H1 (cell line): ENCODE data around the gene NUDT19. TPM values are rescaled to one million over a fixed set of nuclear protein-coding genes. Genes with fewer than 3 reads are reported as not detected.

ENCODE experiments used
- ASH2L ChIP-seq: fragments of 200-600, 300-600 bp; sonication (generic); IDR thresholded peaks from one replicate; pipeline ENCODE4 v1.7.1; 2017; ENCODE audit warnings: low read length
- ATF2 ChIP-seq: IDR thresholded peaks from 2 replicates; pipeline ENCODE4 v1.6.1; 2012; ENCODE audit warnings: low read length, inconsistent platforms
- CBX5 ChIP-seq: fragments of 300-800, 300-1000 bp; sonication (generic); IDR thresholded peaks from 2 replicates; pipeline ENCODE4 v1.7.1; 2016; ENCODE audit warnings: antibody characterized with exemption, low read length, low read depth
- CEBPB ChIP-seq: IDR thresholded peaks from 2 replicates; pipeline ENCODE4 v1.6.1; 2012; ENCODE audit warnings: low read depth, low read length
- CHD1 ChIP-seq: IDR thresholded peaks from 2 replicates; pipeline ENCODE4 v1.6.1; 2012; ENCODE audit warnings: low read depth, low read length, improper control_type of control experiment
- EGR1 ChIP-seq: IDR thresholded peaks from 2 replicates; pipeline ENCODE4 v1.6.1; 2011; ENCODE audit warnings: low read depth, low read length, borderline replicate concordance
- PHF8 ChIP-seq: fragments of 200-600 bp; sonication (generic); conservative IDR thresholded peaks from 2 replicates; pipeline ENCODE4 v1.7.1; 2012; ENCODE audit warnings: low read depth, mild to moderate bottlenecking, inconsistent platforms, low read length, moderate library complexity
- SIX5 ChIP-seq: IDR thresholded peaks from 2 replicates; pipeline ENCODE4 v1.6.1; 2011; ENCODE audit warnings: mild to moderate bottlenecking, low read depth, low read length
- SUZ12 ChIP-seq: fragments of 200-600 bp; sonication (generic); IDR thresholded peaks from 2 replicates; pipeline ENCODE4 v1.6.1; 2012; ENCODE audit warnings: mild to moderate bottlenecking, inconsistent platforms, low read length, moderate library complexity, mixed read lengths
- TAF1 ChIP-seq: IDR thresholded peaks from 2 replicates; pipeline ENCODE4 v1.6.1; 2011; ENCODE audit warnings: mild to moderate bottlenecking, low read depth, low read length
- TCF12 ChIP-seq: IDR thresholded peaks from 2 replicates; pipeline ENCODE4 v1.6.1; 2011; ENCODE audit warnings: low read depth, mild to moderate bottlenecking, low read length
- TEAD4 ChIP-seq: IDR thresholded peaks from 2 replicates; pipeline ENCODE4 v1.6.1; 2012; ENCODE audit warnings: low read depth, low read length, inconsistent platforms, mixed read lengths
- USF2 ChIP-seq: IDR thresholded peaks from 2 replicates; pipeline ENCODE4 v1.6.1; 2011; ENCODE audit warnings: low read length, improper control_type of control experiment
- YY1 ChIP-seq: IDR thresholded peaks from 2 replicates; pipeline ENCODE4 v1.6.1; 2011; ENCODE audit warnings: low read depth, mild to moderate bottlenecking, low read length
- polyA plus RNA-seq, 7 experiments: library from polyadenylated mRNA; depleted of rRNA in 3 of 7; stranded (reverse) in 5 of 7; unstranded in 2 of 7; fragments of >200 nt in 5 of 7; fragments of 200-250 nt in 2 of 7; gene quantifications; 1 replicate in 5 of 7; 2 replicates in 1 of 7; 4 replicates in 1 of 7; pipeline versions ENCODE4 v1.2.1 to v1.2.3, GENCODE V29; 2011 to 2013; ENCODE audit warnings: missing spikeins in 2 of 7, mixed read lengths in 2 of 7
- total RNA-seq: library from RNA; stranded (reverse); fragmentation: NEBNext Ultra II Directional; extraction: Animal tissue kit (Norgen Biotek cat#: 25700); gene quantifications from 2 replicates; pipeline ENCODE4 v1.2.1, GENCODE V29; 2021

Gene NUDT19
- total and polyA plus RNA-seq, 2 of the 8 experiments (the other 6 are each of a cell fraction or from before 2014, with no cell fraction given): 2.0 to 3.3 TPM

- TF ChIP-seq SIX5 (no peak), ATF2 (no peak), CBX5 (no peak), USF2 (no peak), CEBPB (no peak), SUZ12 (0 out of 2 replicates have a peak, but pooled peaks have one; percentile 24), EGR1 (no peak), TCF12 (no peak), TEAD4 (no peak), CHD1 (no peak), TAF1 (no peak), PHF8 (no peak), ASH2L (peak; percentile 11), YY1 (no peak)
Measured at GRCh38 chr19:32691291-32691951, at the start of gene NUDT19 (continued).
